Activated naive CD4-positive, alpha-beta T cell treated with anti-CD3 and anti-CD28 coated beads for 36 hours (primary cell): ENCODE measurements around the gene PALLD. TPM values are rescaled to one million over a fixed set of nuclear protein-coding genes. Genes with fewer than 3 reads are reported as not detected.

Experiments
- CTCF ChIA-PET: fragments of 350-600 bp; sonication (Branson Sonifier 250); formaldehyde crosslinking; loops from one replicate; lab custom pipeline; 2021; ENCODE audit warnings: antibody characterized with exemption; lab: Charles Lee
- DNase-seq: peaks from one replicate; pipeline ENCODE4 v3.0.0-alpha.2; 2020
- H3K27ac Mint-ChIP-seq: one replicate; pipeline ENCODE4 v1.8.0; 2021; ENCODE audit warnings: mild to moderate bottlenecking, mixed read lengths
- H3K27me3 Mint-ChIP-seq: one replicate; pipeline ENCODE4 v1.8.0; 2021; ENCODE audit warnings: low read depth, mixed read lengths
- H3K36me3 Mint-ChIP-seq: one replicate; pipeline ENCODE4 v1.8.0; 2021; ENCODE audit warnings: low read depth, mixed read lengths
- H3K4me1 Mint-ChIP-seq: one replicate; pipeline ENCODE4 v1.8.0; 2021; ENCODE audit warnings: low read depth, mixed read lengths
- H3K4me3 Mint-ChIP-seq: one replicate; pipeline ENCODE4 v1.8.0; 2021; ENCODE audit warnings: mild to moderate bottlenecking, moderate library complexity, mixed read lengths
- H3K9me3 Mint-ChIP-seq: one replicate; pipeline ENCODE4 v1.8.0; 2021; ENCODE audit warnings: mixed read lengths
- intact Hi-C: fragments of 100-400 bp; cut with micrococcal nuclease; formaldehyde crosslinking; loops from one replicate; pipeline ENCODE4 v1.15.1; 2023
- total RNA-seq, 2 experiments: library from RNA; stranded (reverse); gene quantifications; one replicate each; pipeline ENCODE4 v1.2.3, GENCODE V29; 2021

The PALLD gene
- total RNA-seq, 2 experiments from 2014 or later = 7.3 to 7.8 TPM

DNA sequence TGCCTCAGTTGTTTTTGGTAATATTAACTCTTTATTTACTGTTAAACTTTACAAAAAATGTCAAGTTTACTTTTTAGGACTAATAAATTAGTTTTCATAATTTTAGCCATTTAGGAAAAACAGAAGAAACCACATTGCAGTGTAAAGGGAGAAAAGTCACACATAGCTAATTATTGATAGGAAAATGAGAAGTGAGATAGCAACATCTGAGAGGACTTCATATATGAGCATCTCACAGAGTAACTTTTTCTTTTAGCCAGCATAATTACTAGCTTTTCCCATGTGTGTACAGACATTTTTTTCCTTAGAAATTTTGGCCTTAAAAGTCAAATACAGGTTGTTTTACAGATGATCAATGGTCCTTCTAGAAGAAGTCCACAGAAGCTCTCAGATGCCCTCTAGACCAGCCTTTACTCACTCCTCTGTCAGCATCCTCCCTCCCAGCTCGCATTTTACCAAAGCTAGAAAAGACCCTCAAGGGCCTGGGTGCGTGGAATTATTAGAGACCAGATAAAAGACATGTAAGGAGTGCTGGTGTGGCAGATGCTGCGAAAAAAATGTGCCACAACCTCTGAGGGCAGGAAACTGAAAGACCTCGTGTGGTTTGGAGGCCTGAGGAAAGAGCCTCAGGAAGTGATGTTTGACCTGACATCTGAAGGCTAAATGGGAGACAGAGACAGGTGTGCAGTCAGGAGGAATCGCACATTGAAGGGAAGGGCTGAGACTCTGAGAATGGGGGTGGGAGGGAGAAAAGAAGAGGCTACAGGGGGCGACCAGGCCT is 356.3 kb downstream of the PALLD start:
- H3K27me3 Mint-ChIP-seq = peaks cover 16% of the 10 kb centered on the region
- H3K4me3 Mint-ChIP-seq = no peak overlapping the region
- H3K4me1 Mint-ChIP-seq = peaks cover 16% of the 10 kb centered on the region
- H3K9me3 Mint-ChIP-seq = no peaks in the 10 kb centered on the region
- intact Hi-C loops = no loop called here
- H3K27ac Mint-ChIP-seq = no peak overlapping the region
- no peak for DNase-seq
- no peaks in the 10 kb centered on the region for H3K36me3 Mint-ChIP-seq
- CTCF ChIA-PET = no interaction called here

DNA sequence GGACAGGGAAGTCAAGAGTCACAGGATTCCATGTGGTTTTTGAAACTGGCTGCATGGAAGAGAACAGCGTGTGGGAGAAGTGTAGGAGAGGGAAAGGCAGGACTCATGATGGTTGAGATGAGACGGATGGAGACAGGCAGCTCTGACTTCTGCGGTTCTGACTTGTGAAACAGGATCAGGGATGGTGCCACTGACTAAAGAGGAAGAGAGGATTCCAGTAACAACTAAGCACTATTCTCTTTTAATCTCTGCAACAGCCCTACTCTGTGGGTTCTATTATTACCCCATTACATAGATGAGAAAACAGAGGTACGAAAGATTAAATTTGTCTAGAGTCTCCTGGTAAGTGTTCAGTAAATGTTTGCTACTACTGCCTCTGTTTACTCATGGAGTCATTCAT is 356.9 kb downstream of the PALLD start:
- H3K9me3 Mint-ChIP-seq = no peaks in the 10 kb centered on the region
- DNase-seq = no peak
- H3K27me3 Mint-ChIP-seq = peaks cover 12% of the 10 kb centered on the region
- H3K4me3 Mint-ChIP-seq = no peak overlapping the region
- H3K36me3 Mint-ChIP-seq = no peaks in the 10 kb centered on the region
- intact Hi-C loops = no loop called here
- CTCF ChIA-PET = interaction anchor here (1.0 kb wide), 1 partner anchor 12 kb away, joined by 3 read pairs; no protein-coding TSS in a partner anchor
- H3K4me1 Mint-ChIP-seq = peaks cover 13% of the 10 kb centered on the region
- H3K27ac Mint-ChIP-seq = no peak overlapping the region

DNA sequence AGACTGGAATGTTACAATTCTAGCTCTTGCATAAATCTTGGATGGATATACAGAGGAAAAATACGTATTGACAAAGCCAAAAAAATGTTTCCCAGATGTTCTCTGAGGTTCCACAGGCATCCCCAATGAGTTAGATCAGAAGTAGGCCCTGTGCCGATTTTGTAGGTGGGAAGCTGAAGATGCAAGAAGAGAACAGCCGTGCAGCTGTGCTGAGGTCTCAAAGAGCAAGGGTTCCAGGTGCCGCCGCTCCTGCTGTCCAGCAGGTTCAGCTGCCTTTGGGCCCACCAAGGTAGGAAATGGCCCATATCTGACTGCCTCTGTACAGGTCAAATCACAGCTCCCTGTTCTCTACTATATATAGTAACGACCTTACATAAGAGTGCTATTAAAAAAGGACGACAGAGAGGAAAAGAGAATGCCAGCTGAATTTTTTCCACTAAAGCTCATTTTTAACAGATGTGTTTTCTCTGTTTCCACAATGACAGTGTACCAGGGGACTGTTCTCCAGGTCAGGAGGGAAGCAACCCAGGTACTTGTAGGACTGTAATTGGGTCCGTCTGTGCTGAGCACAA is 357.6 kb downstream of the PALLD start:
- Mint-ChIP-seq H3K4me3 (no peak overlapping the region), H3K9me3 (no peaks in the 10 kb centered on the region), H3K4me1 (peaks cover 8% of the 10 kb centered on the region), H3K36me3 (no peaks in the 10 kb centered on the region), H3K27ac (no peak overlapping the region), H3K27me3 (peaks cover 16% of the 10 kb centered on the region)
- no peak for DNase-seq
- intact Hi-C loops = no loop called here
- CTCF ChIA-PET = interaction anchor here (1.0 kb wide), 1 partner anchor 13 kb away, joined by 3 read pairs; no protein-coding TSS in a partner anchor

DNA sequence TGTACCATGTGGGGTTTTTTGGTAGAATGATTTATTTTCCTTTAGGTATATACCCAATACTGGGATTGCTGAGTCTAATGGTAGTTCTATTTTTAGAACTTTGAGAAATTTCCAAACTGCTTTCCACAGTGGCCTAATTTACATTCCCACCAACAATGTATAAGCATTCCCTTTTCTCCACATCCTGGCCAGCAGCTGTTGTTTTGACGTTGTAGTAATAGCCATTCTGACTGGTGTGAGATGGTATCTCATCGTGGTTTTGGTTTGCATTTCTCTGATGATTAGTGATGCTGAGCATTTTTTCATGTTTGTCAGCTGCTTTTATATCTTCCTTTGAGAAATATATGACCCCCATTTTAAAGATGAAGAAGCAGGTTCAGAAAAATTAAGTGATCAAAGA is 359.5 kb downstream of the PALLD start:
- CTCF ChIA-PET = no interaction called here
- intact Hi-C loops = no loop called here
- peaks cover 13% of the 10 kb centered on the region for H3K27me3 Mint-ChIP-seq
- H3K36me3 Mint-ChIP-seq = no peaks in the 10 kb centered on the region
- H3K9me3 Mint-ChIP-seq = no peaks in the 10 kb centered on the region
- DNase-seq = no peak
- H3K4me1 Mint-ChIP-seq = peaks cover 10% of the 10 kb centered on the region
- H3K4me3 Mint-ChIP-seq = no peak overlapping the region
- no peak overlapping the region for H3K27ac Mint-ChIP-seq

DNA sequence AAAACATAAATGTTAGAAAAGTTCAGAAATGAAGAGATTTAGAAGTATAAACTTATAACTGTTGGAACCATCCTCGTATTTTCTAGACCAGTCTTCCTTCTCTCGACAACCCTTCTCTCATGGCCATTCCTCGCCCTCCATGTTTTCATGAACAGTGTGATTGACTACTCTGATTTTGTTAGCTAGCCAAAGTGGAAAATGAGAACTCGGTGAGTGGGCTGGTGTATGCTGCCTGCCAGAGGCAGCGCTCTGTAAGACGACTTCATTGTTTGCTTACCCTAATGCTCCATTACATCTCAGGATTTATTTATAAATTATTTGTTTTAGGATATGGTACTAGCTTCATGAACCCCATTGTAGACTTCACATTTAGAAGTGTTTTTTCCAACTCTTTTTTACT is 360.2 kb downstream of the PALLD start:
- CTCF ChIA-PET = interaction anchor here (0.7 kb wide), 1 partner anchor 19 kb away, joined by 3 read pairs; no protein-coding TSS in a partner anchor

DNA sequence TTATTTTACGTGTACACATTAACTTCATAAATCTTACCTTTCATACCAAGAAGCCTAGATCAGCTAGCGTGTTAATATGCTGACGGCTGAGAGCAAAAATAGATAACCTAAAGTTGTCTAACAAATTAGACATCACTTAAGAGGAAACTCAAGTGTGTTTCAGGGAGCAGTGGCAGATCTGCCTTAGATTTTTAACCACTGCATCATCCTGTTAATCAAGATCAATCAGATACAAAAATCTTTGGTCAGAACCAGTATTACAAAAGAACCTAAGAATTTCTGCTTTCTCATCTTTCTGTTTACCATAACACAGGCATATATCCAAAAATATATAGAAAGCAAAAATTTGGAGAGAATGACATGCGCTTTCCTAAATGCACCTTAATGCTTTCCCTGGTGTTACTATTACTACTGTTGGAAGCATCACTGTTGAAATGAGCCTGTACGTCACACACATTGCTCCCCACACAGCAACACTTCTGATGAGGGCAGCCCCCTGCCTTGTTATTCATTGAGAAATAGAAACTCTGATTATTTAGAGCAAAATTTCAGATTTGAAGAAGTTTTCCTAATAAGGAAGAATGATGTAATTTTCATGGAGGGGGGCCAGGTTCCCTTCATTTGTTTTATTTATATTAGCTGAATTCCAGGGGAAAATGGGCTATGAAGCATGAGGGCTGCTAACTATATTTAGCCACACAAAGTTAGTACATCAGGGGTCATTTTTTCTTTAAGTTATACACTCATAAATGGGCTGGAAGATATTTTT is 360.9 kb downstream of the PALLD start:
- Mint-ChIP-seq H3K9me3 (no peaks in the 10 kb centered on the region), H3K4me1 (peaks cover 10% of the 10 kb centered on the region), H3K27ac (no peak overlapping the region), H3K36me3 (no peaks in the 10 kb centered on the region), H3K27me3 (peaks cover 13% of the 10 kb centered on the region), H3K4me3 (no peak overlapping the region)
- no peak for DNase-seq
- intact Hi-C loops = no loop called here
- CTCF ChIA-PET = interaction anchor here (0.7 kb wide), 1 partner anchor 19 kb away, joined by 3 read pairs; no protein-coding TSS in a partner anchor

More for the DNA sequence above, 360.2 kb downstream of the PALLD start:
- Mint-ChIP-seq H3K4me3 (no peak overlapping the region), H3K36me3 (no peaks in the 10 kb centered on the region), H3K27me3 (peaks cover 13% of the 10 kb centered on the region), H3K4me1 (peaks cover 10% of the 10 kb centered on the region), H3K9me3 (no peaks in the 10 kb centered on the region), H3K27ac (no peak overlapping the region)
- intact Hi-C loops = no loop called here
- no peak for DNase-seq

DNA sequence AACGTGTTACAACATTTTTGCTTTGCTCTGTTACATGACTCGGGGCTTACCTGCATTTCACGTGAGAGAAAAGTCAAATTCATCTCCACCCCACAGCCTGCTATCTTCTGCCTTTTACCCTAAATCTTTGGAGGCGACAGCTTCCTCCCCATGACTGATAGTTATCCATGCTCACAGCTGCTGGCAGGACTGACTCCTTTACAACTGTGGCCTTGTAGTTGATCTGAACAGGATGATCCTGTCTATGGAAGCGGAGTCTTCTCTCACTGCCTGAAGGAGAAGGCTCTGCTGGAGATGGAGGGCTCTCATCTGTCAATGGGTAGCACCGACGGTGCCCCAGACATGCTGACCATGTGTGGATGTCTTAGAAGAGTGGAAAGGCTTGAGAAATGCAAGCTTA is 362.2 kb downstream of the PALLD start:
- H3K4me3 Mint-ChIP-seq = no peak overlapping the region
- no peak overlapping the region for H3K27ac Mint-ChIP-seq
- intact Hi-C loops = no loop called here
- DNase-seq = no peak
- H3K4me1 Mint-ChIP-seq = peaks cover 2% of the 10 kb centered on the region
- CTCF ChIA-PET = no interaction called here
- peaks cover 9% of the 10 kb centered on the region for H3K27me3 Mint-ChIP-seq
- H3K9me3 Mint-ChIP-seq = no peaks in the 10 kb centered on the region
- no peaks in the 10 kb centered on the region for H3K36me3 Mint-ChIP-seq

DNA sequence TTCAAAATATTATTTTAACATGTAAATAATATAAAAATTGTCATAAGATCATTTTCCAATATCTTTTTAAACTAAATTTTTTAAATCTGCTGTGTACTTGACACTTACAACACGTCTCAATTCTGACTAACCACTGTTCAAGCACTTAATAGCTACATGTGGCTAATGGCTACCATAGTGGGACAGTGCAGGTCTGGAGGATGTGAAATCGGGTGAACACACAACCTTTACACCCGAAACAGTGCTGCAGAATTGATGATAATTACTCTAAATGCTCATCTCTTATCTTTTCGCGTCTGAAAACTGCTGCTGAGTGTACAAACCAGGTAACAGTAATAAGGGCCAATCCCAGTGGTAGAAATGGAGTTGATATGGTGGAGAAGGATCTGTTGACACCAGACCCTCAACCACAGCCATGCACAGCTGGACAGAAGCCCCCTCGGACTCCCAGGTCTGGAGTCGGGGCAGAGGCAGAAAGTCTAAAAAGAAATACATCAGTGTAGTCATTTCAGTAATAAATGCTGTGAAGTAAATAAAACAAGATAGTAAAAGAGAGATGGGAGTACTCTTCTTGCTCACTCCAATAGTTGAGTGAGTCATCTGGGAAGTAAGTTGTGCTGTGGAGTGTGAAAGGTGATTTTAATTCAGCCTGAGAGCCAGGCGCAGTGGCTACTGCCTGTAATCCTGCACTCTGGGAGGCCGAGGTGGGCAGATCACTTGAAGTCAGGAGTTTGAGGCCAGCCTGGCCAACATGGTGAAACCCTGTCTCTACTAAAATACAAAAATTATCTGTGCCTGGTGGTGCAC is 363.2 kb downstream of the PALLD start:
- peaks cover 9% of the 10 kb centered on the region for H3K27me3 Mint-ChIP-seq
- H3K36me3 Mint-ChIP-seq = no peaks in the 10 kb centered on the region
- intact Hi-C loops = no loop called here
- no peak overlapping the region for H3K27ac Mint-ChIP-seq
- H3K4me3 Mint-ChIP-seq = no peak overlapping the region
- H3K4me1 Mint-ChIP-seq = peaks cover 2% of the 10 kb centered on the region
- DNase-seq = no peak
- CTCF ChIA-PET = no interaction called here
- H3K9me3 Mint-ChIP-seq = no peaks in the 10 kb centered on the region

DNA sequence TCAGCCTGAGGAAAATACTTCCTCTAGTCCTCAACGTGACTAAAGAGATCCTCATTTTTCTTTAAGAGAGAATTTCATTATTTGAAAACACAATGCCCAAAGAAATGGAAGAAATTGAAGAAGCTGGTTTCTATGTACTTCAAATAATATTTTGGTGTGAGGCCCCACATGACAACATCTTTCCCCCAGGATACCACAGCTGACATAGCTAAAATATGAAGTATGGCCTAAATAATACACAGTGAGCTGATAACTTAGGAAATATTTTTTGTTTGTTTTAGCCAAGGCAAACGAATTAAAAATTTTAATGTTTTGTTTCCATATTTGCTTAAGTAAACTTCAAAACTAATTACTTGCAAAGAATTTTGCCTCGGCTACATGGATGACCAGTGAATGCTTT is 364.0 kb downstream of the PALLD start:
- H3K27ac Mint-ChIP-seq = no peak overlapping the region
- no peak overlapping the region for H3K4me3 Mint-ChIP-seq
- DNase-seq = no peak
- H3K9me3 Mint-ChIP-seq = no peaks in the 10 kb centered on the region
- intact Hi-C loops = no loop called here
- H3K4me1 Mint-ChIP-seq = peaks cover 2% of the 10 kb centered on the region
- peaks cover 6% of the 10 kb centered on the region for H3K27me3 Mint-ChIP-seq
- CTCF ChIA-PET = no interaction called here
- H3K36me3 Mint-ChIP-seq = no peaks in the 10 kb centered on the region

DNA sequence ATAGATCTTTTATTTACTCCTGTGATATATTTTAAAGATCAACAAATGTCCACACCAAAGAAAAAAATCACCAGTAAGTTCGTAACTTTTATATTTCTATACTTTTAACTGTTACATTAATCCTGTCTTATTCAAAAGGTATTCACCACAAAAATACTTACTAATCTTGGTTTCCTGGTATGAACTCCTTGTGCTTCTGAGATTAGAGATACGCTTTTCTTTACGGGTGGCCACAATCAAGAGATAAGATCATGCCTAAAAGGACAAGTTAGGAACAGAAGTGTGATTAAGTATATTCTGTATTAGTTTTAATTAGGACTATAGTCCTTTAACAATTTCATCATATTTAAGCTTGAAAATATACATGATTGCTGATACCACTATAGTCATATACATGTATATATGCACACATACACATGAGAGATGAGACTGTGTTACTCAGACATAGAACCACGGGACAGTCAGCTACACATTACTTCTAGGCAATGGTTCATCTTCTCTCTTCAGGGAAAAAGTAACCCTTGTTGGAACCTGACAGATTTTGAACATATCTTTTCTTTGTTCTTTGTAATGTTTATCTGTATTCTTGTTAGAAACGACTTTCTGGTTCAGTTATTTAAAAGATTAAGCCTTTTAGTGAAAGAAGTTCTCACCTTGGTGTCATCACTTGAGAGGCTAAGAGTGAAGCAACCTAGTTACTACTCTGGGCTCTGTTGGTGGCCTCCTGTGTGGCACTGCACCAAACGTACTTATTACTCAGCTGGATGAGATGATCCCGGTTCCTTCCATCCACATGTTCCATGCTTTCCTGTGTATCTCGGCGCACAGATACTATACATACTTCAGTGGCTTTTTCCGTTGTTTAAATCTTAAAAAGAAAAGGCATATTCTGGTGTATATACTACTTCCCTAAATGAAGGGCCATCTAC is 367.1 kb downstream of the PALLD start:
- Mint-ChIP-seq H3K9me3 (no peaks in the 10 kb centered on the region), H3K4me3 (no peak overlapping the region), H3K27ac (no peak overlapping the region), H3K4me1 (peaks cover 8% of the 10 kb centered on the region), H3K36me3 (no peaks in the 10 kb centered on the region), H3K27me3 (peaks cover 3% of the 10 kb centered on the region)
- CTCF ChIA-PET = no interaction called here
- DNase-seq = no peak
- intact Hi-C loops = no loop called here

DNA sequence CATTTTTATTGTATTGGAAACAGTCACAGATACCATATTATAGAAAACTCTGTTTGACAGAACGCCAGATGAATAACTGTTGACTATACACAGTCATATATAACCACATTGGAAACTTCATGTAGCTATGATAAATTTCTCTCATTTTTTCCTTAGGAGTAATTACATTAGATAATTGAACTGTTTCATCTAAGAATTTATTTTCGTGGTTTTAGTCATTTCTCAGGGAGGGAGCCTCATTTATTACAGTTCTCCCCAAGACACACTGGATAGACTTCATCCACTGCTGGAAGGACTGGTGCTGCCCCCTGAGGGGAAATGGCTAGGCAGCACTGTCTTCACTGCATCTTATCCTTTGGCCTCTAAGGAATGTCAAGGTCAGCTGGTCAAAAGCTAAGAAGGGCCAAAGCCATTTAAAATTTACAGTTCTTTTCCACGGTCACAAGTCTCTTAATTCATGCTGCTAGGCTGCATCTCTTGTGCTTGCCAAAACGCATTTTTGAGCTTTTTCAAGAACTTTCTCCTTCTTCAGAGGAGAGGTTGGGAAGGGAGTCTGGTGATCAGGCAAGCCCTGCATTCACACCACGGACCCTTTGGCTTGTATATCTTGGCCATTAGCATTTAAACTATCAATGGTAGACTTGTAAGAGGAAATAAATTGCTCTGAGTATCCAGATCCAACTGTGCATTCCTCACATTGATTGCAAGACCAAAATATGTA is 368.1 kb downstream of the PALLD start:
- Mint-ChIP-seq H3K27me3 (no peaks in the 10 kb centered on the region), H3K4me3 (no peak overlapping the region), H3K27ac (no peak overlapping the region), H3K9me3 (no peaks in the 10 kb centered on the region), H3K4me1 (peaks cover 8% of the 10 kb centered on the region), H3K36me3 (no peaks in the 10 kb centered on the region)
- intact Hi-C loops = no loop called here
- no peak for DNase-seq
- CTCF ChIA-PET = no interaction called here
